Central memory CD8-positive, alpha-beta T cell (primary cell): ENCODE data around the gene BICC1.

Source experiments
- ATAC-seq: fragments of 150-1000 bp; cut with Tn5 transposase; replicated peaks from 2 replicates; pipeline ENCODE4 v1.10.0; 2022; ENCODE audit warnings: mild to moderate bottlenecking, moderate FRiP score, moderate number of reproducible peaks; ENCODE audit not compliant: poor library complexity, severe bottlenecking; ENCODE audit errors: extremely low read depth
- DNase-seq, 2 donors: peaks; one replicate each; pipeline ENCODE4 v3.0.0; 2021; ENCODE audit warnings: low spot score in 2 of 2
- H3K27ac Mint-ChIP-seq: one replicate; pipeline ENCODE4 v1.8.0; 2022; ENCODE audit warnings: low read depth, mild to moderate bottlenecking, moderate library complexity, mixed read lengths
- H3K27me3 Mint-ChIP-seq: one replicate; pipeline ENCODE4 v1.8.0; 2022; ENCODE audit warnings: mixed read lengths
- H3K36me3 Mint-ChIP-seq: one replicate; pipeline ENCODE4 v1.8.0; 2022; ENCODE audit warnings: mild to moderate bottlenecking, moderate library complexity, mixed read lengths; ENCODE audit not compliant: insufficient read depth
- H3K4me1 Mint-ChIP-seq: one replicate; pipeline ENCODE4 v1.8.0; 2022; ENCODE audit warnings: mixed read lengths
- H3K4me3 Mint-ChIP-seq: one replicate; pipeline ENCODE4 v1.8.0; 2022; ENCODE audit warnings: mild to moderate bottlenecking, moderate library complexity, mixed read lengths
- H3K9me3 Mint-ChIP-seq: one replicate; pipeline ENCODE4 v1.8.0; 2022; ENCODE audit warnings: mixed read lengths

Gene BICC1

GRCh38 chr10:58810751-58811150, 298.1 kb downstream of the BICC1 start:
- no peak for ATAC-seq
- no peak overlapping the region for H3K27ac Mint-ChIP-seq
- no peak overlapping the region for H3K4me3 Mint-ChIP-seq
- no peaks in the 10 kb centered on the region for H3K36me3 Mint-ChIP-seq
- no peak for DNase-seq
- peaks cover 5% of the 10 kb centered on the region for H3K9me3 Mint-ChIP-seq
- no peaks in the 10 kb centered on the region for H3K27me3 Mint-ChIP-seq
- no peaks in the 10 kb centered on the region for H3K4me1 Mint-ChIP-seq

- Mint-ChIP-seq H3K36me3 (no peaks in the 10 kb centered on the region), H3K9me3 (peaks cover 5% of the 10 kb centered on the region), H3K4me3 (no peak overlapping the region), H3K27ac (no peak overlapping the region), H3K4me1 (no peaks in the 10 kb centered on the region), H3K27me3 (no peaks in the 10 kb centered on the region)
- ATAC-seq (no peak), DNase-seq (no peak)
These were observed 300.9 kb downstream of the BICC1 start for GRCh38 chr10:58813573-58813972.

- no peak overlapping the region for H3K27ac Mint-ChIP-seq
- DNase-seq: no peak
- no peak for ATAC-seq
- H3K36me3 Mint-ChIP-seq: no peaks in the 10 kb centered on the region
- H3K4me1 Mint-ChIP-seq: no peaks in the 10 kb centered on the region
- H3K27me3 Mint-ChIP-seq: no peaks in the 10 kb centered on the region
- H3K4me3 Mint-ChIP-seq: no peak overlapping the region
- peaks cover 5% of the 10 kb centered on the region for H3K9me3 Mint-ChIP-seq
These were observed 304.7 kb downstream of the BICC1 start for GRCh38 chr10:58817201-58817846.

GRCh38 chr10:58818900-58819299, 306.2 kb downstream of the BICC1 start:
- Mint-ChIP-seq H3K4me1 (no peaks in the 10 kb centered on the region), H3K27ac (no peak overlapping the region), H3K4me3 (no peak overlapping the region), H3K36me3 (no peaks in the 10 kb centered on the region), H3K27me3 (no peaks in the 10 kb centered on the region), H3K9me3 (peaks cover 4% of the 10 kb centered on the region)
- ATAC-seq: no peak
- DNase-seq: no peak

- ATAC-seq: no peak
- Mint-ChIP-seq H3K27ac (no peak overlapping the region), H3K4me3 (no peak overlapping the region)
These were observed 307.7 kb downstream of the BICC1 start for GRCh38 chr10:58820386-58820785.

GRCh38 chr10:58820861-58821751, 308.4 kb downstream of the BICC1 start:
- Mint-ChIP-seq H3K27me3 (no peaks in the 10 kb centered on the region), H3K36me3 (no peaks in the 10 kb centered on the region), H3K4me3 (no peak overlapping the region), H3K27ac (no peak overlapping the region), H3K9me3 (no peaks in the 10 kb centered on the region), H3K4me1 (no peaks in the 10 kb centered on the region)
- DNase-seq (no peak), ATAC-seq (no peak)

More at GRCh38 chr10:58820386-58820785, 307.7 kb downstream of the BICC1 start:
- Mint-ChIP-seq H3K27me3 (no peaks in the 10 kb centered on the region), H3K9me3 (no peaks in the 10 kb centered on the region), H3K36me3 (no peaks in the 10 kb centered on the region), H3K4me1 (no peaks in the 10 kb centered on the region)
- no peak for DNase-seq

DNA sequence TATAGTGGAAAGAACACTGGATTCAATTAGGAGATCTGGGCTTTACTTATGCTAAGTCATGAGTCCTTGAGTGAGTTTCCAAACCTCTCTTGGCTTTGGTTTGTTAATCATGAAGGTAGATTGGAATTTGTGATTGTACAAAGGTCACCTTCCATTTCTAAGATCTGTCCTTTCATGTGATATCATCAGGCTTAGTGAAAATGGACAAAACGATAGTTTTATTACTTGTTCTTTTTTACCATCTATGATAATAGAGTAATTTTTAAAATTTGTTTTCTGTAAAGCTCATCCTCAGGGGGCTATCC, 309.0 kb downstream of the BICC1 start:
- no peak for DNase-seq
- H3K27ac Mint-ChIP-seq: no peak overlapping the region
- H3K9me3 Mint-ChIP-seq: no peaks in the 10 kb centered on the region
- no peaks in the 10 kb centered on the region for H3K4me1 Mint-ChIP-seq
- H3K4me3 Mint-ChIP-seq: no peak overlapping the region
- H3K36me3 Mint-ChIP-seq: no peaks in the 10 kb centered on the region
- no peaks in the 10 kb centered on the region for H3K27me3 Mint-ChIP-seq
- ATAC-seq: no peak

DNA sequence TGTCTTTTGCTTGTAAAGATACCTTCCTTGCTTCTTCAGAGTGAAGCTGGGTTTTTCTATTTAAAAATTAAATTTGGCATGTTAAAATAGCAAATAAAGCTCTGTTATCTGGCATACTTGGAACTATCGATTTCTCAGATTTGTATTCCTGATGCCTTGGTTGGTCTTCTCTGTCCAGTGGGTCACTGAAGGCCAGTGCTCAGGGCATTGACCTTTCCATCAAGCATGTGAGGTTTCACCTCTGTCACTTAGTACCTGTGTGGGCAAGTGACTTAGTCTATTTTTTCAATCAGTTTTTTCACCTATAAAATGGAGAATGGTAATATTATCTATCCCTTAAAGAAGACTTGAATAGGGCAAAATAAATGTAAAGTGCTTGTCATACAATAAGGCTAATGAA, 311.3 kb downstream of the BICC1 start:
- H3K4me3 Mint-ChIP-seq: no peak overlapping the region
- DNase-seq (no peak), ATAC-seq (no peak)
- no peaks in the 10 kb centered on the region for H3K9me3 Mint-ChIP-seq
- no peaks in the 10 kb centered on the region for H3K4me1 Mint-ChIP-seq
- no peak overlapping the region for H3K27ac Mint-ChIP-seq
- H3K36me3 Mint-ChIP-seq: no peaks in the 10 kb centered on the region
- H3K27me3 Mint-ChIP-seq: no peaks in the 10 kb centered on the region

DNA sequence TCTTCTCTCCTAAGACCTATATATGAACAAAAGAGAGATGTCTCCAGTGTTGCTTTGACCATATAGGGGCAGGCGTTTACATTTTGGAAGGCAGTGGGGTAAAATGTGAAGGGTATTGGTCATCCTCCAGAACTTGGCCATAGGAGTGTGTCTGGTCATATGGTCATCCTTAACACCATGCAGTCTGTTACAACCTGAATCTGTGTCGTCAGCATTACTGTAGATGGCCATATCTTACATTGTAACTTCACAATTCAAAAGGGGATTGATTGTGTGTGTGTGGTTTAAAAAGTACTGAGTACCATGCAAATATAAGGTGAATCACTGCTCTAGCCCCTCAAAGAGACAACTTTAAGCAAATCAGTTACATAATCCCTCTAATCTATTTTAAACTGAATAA, 311.7 kb downstream of the BICC1 start:
- ATAC-seq: no peak
- no peaks in the 10 kb centered on the region for H3K36me3 Mint-ChIP-seq
- H3K27me3 Mint-ChIP-seq: no peaks in the 10 kb centered on the region
- no peaks in the 10 kb centered on the region for H3K4me1 Mint-ChIP-seq
- H3K4me3 Mint-ChIP-seq: no peak overlapping the region
- H3K9me3 Mint-ChIP-seq: no peaks in the 10 kb centered on the region
- DNase-seq: no peak
- H3K27ac Mint-ChIP-seq: no peak overlapping the region

GRCh38 chr10:58826694-58827093, 314.0 kb downstream of the BICC1 start:
- ATAC-seq (no peak), DNase-seq (no peak)
- Mint-ChIP-seq H3K27ac (no peak overlapping the region), H3K4me1 (no peaks in the 10 kb centered on the region), H3K9me3 (no peaks in the 10 kb centered on the region), H3K4me3 (no peak overlapping the region), H3K36me3 (no peaks in the 10 kb centered on the region), H3K27me3 (no peaks in the 10 kb centered on the region)

GRCh38 chr10:58827381-58827780, 314.7 kb downstream of the BICC1 start:
- Mint-ChIP-seq H3K27me3 (no peaks in the 10 kb centered on the region), H3K4me3 (no peak overlapping the region), H3K36me3 (no peaks in the 10 kb centered on the region), H3K4me1 (no peaks in the 10 kb centered on the region), H3K27ac (no peak overlapping the region), H3K9me3 (no peaks in the 10 kb centered on the region)
- ATAC-seq (no peak), DNase-seq (no peak)

DNA sequence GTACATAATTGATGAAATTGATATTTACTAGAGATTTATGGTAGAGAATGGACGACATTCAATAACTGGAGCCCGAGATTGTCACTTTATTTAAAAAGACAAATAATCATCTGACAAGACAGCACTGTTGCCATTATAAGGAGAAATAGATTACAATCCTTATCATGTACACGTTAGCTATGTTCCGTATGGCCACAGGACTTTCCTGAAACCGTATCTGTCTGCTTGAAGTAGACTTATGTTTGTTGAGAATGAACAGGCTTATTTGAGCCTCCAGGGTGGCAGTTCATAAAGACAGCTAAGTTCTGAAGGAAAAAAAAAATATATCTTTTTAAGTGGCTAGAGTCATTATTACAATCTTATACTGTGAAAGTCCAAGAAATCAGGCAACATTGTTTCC, 317.2 kb downstream of the BICC1 start:
- no peaks in the 10 kb centered on the region for H3K27me3 Mint-ChIP-seq
- DNase-seq: no peak
- H3K9me3 Mint-ChIP-seq: no peaks in the 10 kb centered on the region
- H3K36me3 Mint-ChIP-seq: no peaks in the 10 kb centered on the region
- no peak overlapping the region for H3K27ac Mint-ChIP-seq
- ATAC-seq: no peak
- H3K4me3 Mint-ChIP-seq: no peak overlapping the region
- H3K4me1 Mint-ChIP-seq: no peaks in the 10 kb centered on the region

- Mint-ChIP-seq H3K9me3 (no peaks in the 10 kb centered on the region), H3K27me3 (no peaks in the 10 kb centered on the region), H3K4me1 (no peaks in the 10 kb centered on the region), H3K27ac (no peak overlapping the region), H3K4me3 (no peak overlapping the region), H3K36me3 (no peaks in the 10 kb centered on the region)
- no peak for ATAC-seq
- no peak for DNase-seq
These were observed 318.0 kb downstream of the BICC1 start for GRCh38 chr10:58830697-58831096.
